ENCODE results near the gene MBD6.

- TF ChIP-seq CTCF (IDR thresholded peaks at IDR 0.05; ENCODE audit: insufficient read depth, low read length) (no peak), POLR2AphosphoS5 (IDR thresholded peaks at IDR 0.05; ENCODE audit: low read depth) (no peak), GABPA (IDR thresholded peaks at IDR 0.05; ENCODE audit: low read depth) (no peak), REST (IDR thresholded peaks at IDR 0.05; ENCODE audit: insufficient replicate concordance, low read depth) (no peak), SPI1 (IDR thresholded peaks at IDR 0.05; ENCODE audit: borderline replicate concordance, low read depth) (no peak)
Observed at GRCh38 chr12:57568838-57569237, 46.2 kb downstream of the MBD6 start.

All from HL-60 (cell line).